Spinal cord (tissue), 10 donors: ENCODE data around the gene LILRA5. TPM values are rescaled to one million over a fixed set of nuclear protein-coding genes. Genes with fewer than 3 reads are reported as not detected.

Source experiments
- DNase-seq, 6 donors: peaks; one replicate each; pipeline versions ENCODE4 v3.0.0 to v3.0.0-alpha.2; 2013 to 2015; ENCODE audit warnings: low spot score in 6 of 6, low read depth in 4 of 6
- H3K27ac ChIP-seq: one replicate; pipeline ENCODE4 v1.5.1; 2013; ENCODE audit warnings: low read depth, low read length, control low read depth
- H3K27me3 ChIP-seq: one replicate; pipeline ENCODE4 v1.6.1; 2013; ENCODE audit warnings: low read length; ENCODE audit not compliant: control insufficient read depth, insufficient read depth
- H3K36me3 ChIP-seq: one replicate; pipeline ENCODE4 v1.6.1; 2013; ENCODE audit warnings: low read length; ENCODE audit not compliant: control insufficient read depth, insufficient read depth
- H3K4me1 ChIP-seq: one replicate; pipeline ENCODE4 v1.6.1; 2013; ENCODE audit warnings: low read length; ENCODE audit not compliant: control insufficient read depth, insufficient read depth
- H3K4me3 ChIP-seq: one replicate; pipeline ENCODE4 v1.5.1; 2013; ENCODE audit warnings: low read depth, low read length, control low read depth
- H3K9me3 ChIP-seq: one replicate; pipeline ENCODE4 v1.6.1; 2013; ENCODE audit warnings: low read length; ENCODE audit not compliant: control insufficient read depth, insufficient read depth
- WGBS: methylation state at CpG from one replicate; pipeline ENCODE4 v1.1.5; 2013; ENCODE audit warnings: missing lambda C conversion rate; ENCODE audit not compliant: insufficient coverage; 5-methylcytosine and 5-hydroxymethylcytosine counted together
- polyA plus RNA-seq, 2 donors: library from polyadenylated mRNA; unstranded; fragments of 120-200 nt; gene quantifications; one replicate each; pipeline ENCODE4 v1.2.1, GENCODE V29; 2013; ENCODE audit not compliant: insufficient read length in 2 of 2
- total RNA-seq, 2 donors: library from RNA; depleted of rRNA in 1 of 2; stranded (reverse); fragments of 120-200 nt in 1 of 2; fragments of >200 nt in 1 of 2; gene quantifications; one replicate each; pipeline versions ENCODE4 v1.2.3 to v1.2.4, GENCODE V29; 2013 to 2014
- donor health status: healthy.

Gene LILRA5
- total and polyA plus RNA-seq, 4 donors = 0.50 to 3.2 (median 0.54) TPM; not detected in 1

- Histone ChIP-seq H3K27ac (no peak overlapping the region), H3K36me3 (no peaks in the 10 kb centered on the region), H3K27me3 (no peaks in the 10 kb centered on the region), H3K4me3 (no peak overlapping the region), H3K9me3 (no peaks in the 10 kb centered on the region), H3K4me1 (no peaks in the 10 kb centered on the region)
- no CpG with 5 or more reads among the region's 2 CpGs for WGBS
- no peak for DNase-seq
Measured at GRCh38 chr19:54351474-54351873, 38.5 kb upstream of the LILRA5 start.

GRCh38 chr19:54345938-54346386, 33.0 kb upstream of the LILRA5 start:
- H3K4me3 ChIP-seq = no peak overlapping the region
- H3K27me3 ChIP-seq = no peaks in the 10 kb centered on the region
- no peaks in the 10 kb centered on the region for H3K36me3 ChIP-seq
- 62% methylated on average over 3 of the region's 6 CpGs for WGBS
- no peaks in the 10 kb centered on the region for H3K4me1 ChIP-seq
- no peak for DNase-seq
- H3K27ac ChIP-seq = no peak overlapping the region
- no peaks in the 10 kb centered on the region for H3K9me3 ChIP-seq

GRCh38 chr19:54343868-54344267, 30.9 kb upstream of the LILRA5 start:
- Histone ChIP-seq H3K27ac (no peak overlapping the region), H3K9me3 (no peaks in the 10 kb centered on the region), H3K27me3 (no peaks in the 10 kb centered on the region), H3K4me3 (no peak overlapping the region), H3K36me3 (no peaks in the 10 kb centered on the region), H3K4me1 (no peaks in the 10 kb centered on the region)
- WGBS = 75% methylated on average over 1 of the region's 4 CpGs
- DNase-seq = no peak

- Histone ChIP-seq H3K4me1 (no peaks in the 10 kb centered on the region), H3K27me3 (no peaks in the 10 kb centered on the region), H3K4me3 (no peak overlapping the region), H3K36me3 (no peaks in the 10 kb centered on the region), H3K27ac (no peak overlapping the region), H3K9me3 (no peaks in the 10 kb centered on the region)
- 83% methylated on average over 6 of the region's 8 CpGs for WGBS
- no peak for DNase-seq
Measured at GRCh38 chr19:54341295-54341694, 28.3 kb upstream of the LILRA5 start.

- H3K4me1 ChIP-seq = no peaks in the 10 kb centered on the region
- DNase-seq = no peak
- no peak overlapping the region for H3K27ac ChIP-seq
- H3K4me3 ChIP-seq = no peak overlapping the region
- H3K27me3 ChIP-seq = no peaks in the 10 kb centered on the region
- WGBS = 80% methylated on average over 6 of the region's 9 CpGs
- no peaks in the 10 kb centered on the region for H3K36me3 ChIP-seq
- H3K9me3 ChIP-seq = no peaks in the 10 kb centered on the region
Measured at GRCh38 chr19:54339646-54340358, 26.8 kb upstream of the LILRA5 start.

- Histone ChIP-seq H3K36me3 (no peaks in the 10 kb centered on the region), H3K4me3 (no peak overlapping the region), H3K27me3 (no peaks in the 10 kb centered on the region), H3K4me1 (no peaks in the 10 kb centered on the region), H3K9me3 (no peaks in the 10 kb centered on the region), H3K27ac (no peak overlapping the region)
- no peak for DNase-seq
- 66% methylated on average over 3 of the region's 6 CpGs for WGBS
Measured at GRCh38 chr19:54338521-54338920, 25.6 kb upstream of the LILRA5 start.

GRCh38 chr19:54337858-54338230, 24.9 kb upstream of the LILRA5 start:
- H3K4me3 ChIP-seq = no peak overlapping the region
- 78% methylated on average over 7 of the region's 9 CpGs for WGBS
- no peak overlapping the region for H3K27ac ChIP-seq
- no peaks in the 10 kb centered on the region for H3K9me3 ChIP-seq
- no peaks in the 10 kb centered on the region for H3K36me3 ChIP-seq
- DNase-seq = no peak
- no peaks in the 10 kb centered on the region for H3K27me3 ChIP-seq
- no peaks in the 10 kb centered on the region for H3K4me1 ChIP-seq

GRCh38 chr19:54336893-54337857, 24.2 kb upstream of the LILRA5 start:
- H3K4me1 ChIP-seq = no peaks in the 10 kb centered on the region
- no peaks in the 10 kb centered on the region for H3K27me3 ChIP-seq
- H3K4me3 ChIP-seq = no peak overlapping the region
- H3K27ac ChIP-seq = no peak overlapping the region
- no peaks in the 10 kb centered on the region for H3K36me3 ChIP-seq
- WGBS = 80% methylated on average over 25 of the region's 34 CpGs
- no peak for DNase-seq
- no peaks in the 10 kb centered on the region for H3K9me3 ChIP-seq

- Histone ChIP-seq H3K4me3 (no peak overlapping the region), H3K27ac (no peak overlapping the region), H3K27me3 (no peaks in the 10 kb centered on the region), H3K9me3 (no peaks in the 10 kb centered on the region), H3K4me1 (no peaks in the 10 kb centered on the region), H3K36me3 (no peaks in the 10 kb centered on the region)
- WGBS = 88% methylated on average over 6 of the region's 12 CpGs
- no peak for DNase-seq
Measured at GRCh38 chr19:54335979-54336892, 23.3 kb upstream of the LILRA5 start.
